ENCODE data around the gene SNRPE.

- TF ChIP-seq CTCF (IDR thresholded peaks at IDR 0.05; ENCODE audit: low read depth, low read length, missing input control), result no peak
- TF ChIP-seq RXRA (IDR thresholded peaks at IDR 0.05), result no peak
- no peak for TF ChIP-seq RAD21 (IDR thresholded peaks at IDR 0.05)
- no peak for TF ChIP-seq SP1 (IDR thresholded peaks at IDR 0.05)
- no peak for TF ChIP-seq YY1 (IDR thresholded peaks at IDR 0.05)
- no peak for TF ChIP-seq JUND (IDR thresholded peaks at IDR 0.05)
- no peak for TF ChIP-seq GABPA (IDR thresholded peaks at IDR 0.05 in 1 of 2, conservative IDR thresholded peaks at IDR 0.05 in 1 of 2)
- TF ChIP-seq REST (IDR thresholded peaks at IDR 0.05), result no peak
- TF ChIP-seq TAF1 (conservative IDR thresholded peaks at IDR 0.05), result no peak
- no peak for TF ChIP-seq MAX (IDR thresholded peaks at IDR 0.05)
- no peak for TF ChIP-seq ATF3 (IDR thresholded peaks at IDR 0.05)
- no peak for TF ChIP-seq FOXA1 (IDR thresholded peaks at IDR 0.05)
- TF ChIP-seq HNF4G (IDR thresholded peaks at IDR 0.05), result no peak
- no peak for TF ChIP-seq EGR1 (IDR thresholded peaks at IDR 0.05; ENCODE audit: low read depth in 2 of 2)
Measured at GRCh38 chr1:203813581-203814341, 47.6 kb upstream of the SNRPE start.
